Mesenchymal stem cell (in vitro differentiated cells and primary cell): Measurements from ENCODE around the gene TRAF7. TPM values are rescaled to one million over a fixed set of nuclear protein-coding genes. Genes with fewer than 3 reads are reported as not detected.
"Not testable (repeated sequence)": the region's sequence is repeated elsewhere in the genome, so short reads cannot be mapped to it uniquely, and the experiment has no call there.

Source experiments
- DNase-seq: peaks from one replicate; pipeline ENCODE4 v3.0.0-alpha.2; 2013
- H2AFZ ChIP-seq: one replicate; pipeline ENCODE4 v1.6.1; 2013; ENCODE audit warnings: low read depth, mild to moderate bottlenecking, control low read depth, inconsistent platforms, low read length, moderate library complexity
- H2AK5ac ChIP-seq: 2 replicates; pipeline ENCODE4 v1.6.1; 2013; ENCODE audit warnings: low read length, moderate library complexity, mild to moderate bottlenecking, inconsistent platforms; ENCODE audit not compliant: severe bottlenecking
- H2BK120ac ChIP-seq: one replicate; pipeline ENCODE4 v1.6.1; 2013; ENCODE audit warnings: low read depth, mild to moderate bottlenecking, inconsistent platforms, low read length, moderate library complexity
- H2BK12ac ChIP-seq, 2 experiments: one replicate each; pipeline ENCODE4 v1.6.1; 2013; ENCODE audit warnings: inconsistent platforms in 2 of 2, low read length in 2 of 2, mild to moderate bottlenecking in 2 of 2, moderate library complexity in 2 of 2, control low read depth in 1 of 2
- H2BK15ac ChIP-seq: one replicate; pipeline ENCODE4 v1.6.1; 2013; ENCODE audit warnings: mild to moderate bottlenecking, low read depth, inconsistent platforms; ENCODE audit not compliant: poor library complexity, severe bottlenecking
- H2BK5ac ChIP-seq: 2 replicates; pipeline ENCODE4 v1.6.1; 2013; ENCODE audit warnings: low read depth, mild to moderate bottlenecking, low read length, control low read depth, inconsistent platforms; ENCODE audit not compliant: poor library complexity, severe bottlenecking
- H3K14ac ChIP-seq, 2 experiments: one replicate each; pipeline ENCODE4 v1.6.1; 2013; ENCODE audit warnings: inconsistent platforms in 2 of 2, low read length in 2 of 2, control low read depth in 1 of 2, mild to moderate bottlenecking in 1 of 2, moderate library complexity in 1 of 2
- H3K18ac ChIP-seq, 2 experiments: one replicate each; pipeline ENCODE4 v1.6.1; 2013; ENCODE audit warnings: inconsistent platforms in 2 of 2, low read length in 2 of 2, control low read depth in 1 of 2, low read depth in 1 of 2, mild to moderate bottlenecking in 1 of 2
- H3K23ac ChIP-seq, 2 experiments: one replicate each; pipeline ENCODE4 v1.6.1; 2013; ENCODE audit warnings: inconsistent platforms in 2 of 2, low read length in 2 of 2, mild to moderate bottlenecking in 2 of 2, moderate library complexity in 2 of 2, control low read depth in 1 of 2
- H3K27ac ChIP-seq: 2 replicates; pipeline ENCODE4 v1.5.1; 2013; ENCODE audit warnings: mild to moderate bottlenecking, moderate library complexity, low read length, control low read depth, inconsistent platforms; ENCODE audit not compliant: poor library complexity, severe bottlenecking
- H3K27me3 ChIP-seq, 2 experiments: 2 replicates each; pipeline versions ENCODE4 v1.6.1 to v1.7.0; 2013; ENCODE audit warnings: low read length in 2 of 2, mild to moderate bottlenecking in 2 of 2, moderate library complexity in 2 of 2, control low read depth in 1 of 2, inconsistent platforms in 1 of 2; ENCODE audit not compliant: control insufficient read depth in 1 of 2, insufficient read depth in 1 of 2
- H3K36me3 ChIP-seq, 2 experiments: 2 replicates each; pipeline versions ENCODE4 v1.6.1 to v1.7.0; 2013; ENCODE audit warnings: low read length in 2 of 2, control low read depth in 1 of 2, inconsistent platforms in 1 of 2, low read depth in 1 of 2, mild to moderate bottlenecking in 1 of 2; ENCODE audit not compliant: insufficient read depth in 2 of 2, control insufficient read depth in 1 of 2
- H3K4ac ChIP-seq, 2 experiments: one replicate each; pipeline ENCODE4 v1.6.1; 2013; ENCODE audit warnings: inconsistent platforms in 2 of 2, low read length in 2 of 2, mild to moderate bottlenecking in 2 of 2, moderate library complexity in 2 of 2, control low read depth in 1 of 2, low read depth in 1 of 2
- H3K4me1 ChIP-seq: 2 replicates; pipeline ENCODE4 v1.6.1; 2013; ENCODE audit warnings: low read depth, low read length, control low read depth; ENCODE audit not compliant: control insufficient read depth, insufficient read depth
- H3K4me2 ChIP-seq: 2 replicates; pipeline ENCODE4 v1.6.1; 2013; ENCODE audit warnings: low read length, mild to moderate bottlenecking, inconsistent platforms; ENCODE audit not compliant: poor library complexity, severe bottlenecking
- H3K4me3 ChIP-seq, 2 experiments: 2 replicates each; pipeline versions ENCODE4 v1.5.1 to v1.7.0; 2013; ENCODE audit warnings: low read length in 2 of 2, mild to moderate bottlenecking in 2 of 2, control low read depth in 1 of 2, low read depth in 1 of 2; ENCODE audit not compliant: insufficient read depth in 1 of 2
- H3K79me1 ChIP-seq: replicated peaks from 2 replicates; pipeline ENCODE4 v1.6.1; 2013; ENCODE audit warnings: mild to moderate bottlenecking, control low read depth, low read length, inconsistent platforms; ENCODE audit not compliant: poor library complexity, severe bottlenecking
- H3K9ac ChIP-seq: 2 replicates; pipeline ENCODE4 v1.7.0; 2013; ENCODE audit warnings: mild to moderate bottlenecking, low read length, moderate library complexity
- H3K9me3 ChIP-seq: 2 replicates; pipeline ENCODE4 v1.7.0; 2013; ENCODE audit warnings: mild to moderate bottlenecking, low read length; ENCODE audit not compliant: control insufficient read depth
- H4K8ac ChIP-seq: one replicate; pipeline ENCODE4 v1.6.1; 2013; ENCODE audit warnings: inconsistent platforms, mild to moderate bottlenecking, low read length, moderate library complexity
- H4K91ac ChIP-seq: one replicate; pipeline ENCODE4 v1.6.1; 2013; ENCODE audit warnings: mild to moderate bottlenecking, low read length, inconsistent platforms
- WGBS: methylation state at CpG from one replicate; pipeline ENCODE4 v1.1.7; 2013; ENCODE audit warnings: mixed read lengths; 5-methylcytosine and 5-hydroxymethylcytosine counted together
- polyA plus RNA-seq, 2 experiments: library from polyadenylated mRNA; stranded (reverse); fragments of 200-250 nt; gene quantifications; one replicate each; pipeline ENCODE4 v1.2.3, GENCODE V29; 2013

Gene TRAF7
- 107 TPM for polyA plus RNA-seq (2013, experiment 1 of 2)
- 101 TPM for polyA plus RNA-seq (2013, experiment 2 of 2)

GRCh38 chr16:2155091-2155950 lies at the start of gene TRAF7:
Gene TRAF7 (plus strand): TSS chr16:2155782. CDS start chr16:2163921, 8,139 bp downstream.
- Histone ChIP-seq H3K36me3 (peaks cover 28 to 59% of the 10 kb centered on the region in 2 experiments), H3K27me3 (no peaks in the 10 kb centered on the region), H3K79me1 (no peaks in the 10 kb centered on the region), H3K4me2 (peak within 1 kb of the TSS; percentile 89), H4K8ac (peak within 1 kb of the TSS; percentile 48), H3K14ac (peak within 1 kb of the TSS in 1 of 2 experiments; percentile 95), H3K27ac (peak within 1 kb of the TSS; percentile 78), H3K18ac (peak within 1 kb of the TSS; percentile 83 to 86), H2BK120ac (peak within 1 kb of the TSS; percentile 81), H2BK5ac (no peak within 1 kb of the TSS), H2AFZ (no peak within 1 kb of the TSS), H3K9ac (peak within 1 kb of the TSS; percentile 98), H4K91ac (peak within 1 kb of the TSS; percentile 71), H3K4me1 (peaks cover 67% of the 10 kb centered on the region), H3K4me3 (peak within 1 kb of the TSS; percentile 84 to 97), H2BK12ac (peak within 1 kb of the TSS in 1 of 2 experiments; percentile 40), H3K23ac (peak within 1 kb of the TSS in 1 of 2 experiments; percentile 31), H3K4ac (peak within 1 kb of the TSS; percentile 85 to 95), H2BK15ac (no peak within 1 kb of the TSS), H2AK5ac (peak within 1 kb of the TSS; percentile 32), H3K9me3 (no peaks in the 10 kb centered on the region)
- WGBS = under 1% methylated on average over 59 of the region's 94 CpGs
- DNase-seq = peak; percentile 100

GRCh38 chr16:2106211-2106610 lies 49.4 kb upstream of the TRAF7 start:
- not testable (repeated sequence) for H2BK12ac ChIP-seq, H3K4me1 ChIP-seq, H3K9me3 ChIP-seq, H2AK5ac ChIP-seq, H2BK15ac ChIP-seq, H3K27ac ChIP-seq, H3K18ac ChIP-seq, H3K14ac ChIP-seq, H3K4me2 ChIP-seq, H2BK5ac ChIP-seq, H2AFZ ChIP-seq, H3K9ac ChIP-seq, H3K4ac ChIP-seq, DNase-seq, H3K23ac ChIP-seq, H2BK120ac ChIP-seq, H3K27me3 ChIP-seq, H3K4me3 ChIP-seq, H4K8ac ChIP-seq, H4K91ac ChIP-seq
- peaks cover 12 to 92% of the 10 kb centered on the region in 2 experiments for H3K36me3 ChIP-seq
- peaks cover 16% of the 10 kb centered on the region for H3K79me1 ChIP-seq
- 97% methylated on average over 15 of the region's 38 CpGs for WGBS

- Histone ChIP-seq H3K9ac (peak overlapping the region; percentile 63), H3K79me1 (peaks cover 16% of the 10 kb centered on the region), H3K36me3 (peaks cover 11 to 92% of the 10 kb centered on the region in 2 experiments), H3K18ac (peak overlapping the region in 1 of 2 experiments; percentile 24)
- not testable (repeated sequence) for H2BK120ac ChIP-seq, H2AFZ ChIP-seq, H3K14ac ChIP-seq, H2AK5ac ChIP-seq, H3K27me3 ChIP-seq, H3K23ac ChIP-seq, H3K4ac ChIP-seq, H2BK5ac ChIP-seq, H2BK15ac ChIP-seq, H3K9me3 ChIP-seq, H3K4me1 ChIP-seq, H3K27ac ChIP-seq, H3K4me2 ChIP-seq, H4K8ac ChIP-seq, H4K91ac ChIP-seq, H2BK12ac ChIP-seq, H3K4me3 ChIP-seq
- 84% methylated on average over 15 of the region's 17 CpGs for WGBS
- DNase-seq = peak; percentile 74
Measured at GRCh38 chr16:2107121-2107790, 48.3 kb upstream of the TRAF7 start.

GRCh38 chr16:2107791-2108125 lies 47.8 kb upstream of the TRAF7 start:
- 97% methylated on average over 12 of the region's 23 CpGs for WGBS
- H2AK5ac ChIP-seq = not testable (repeated sequence)

More at GRCh38 chr16:2107791-2108125, 47.8 kb upstream of the TRAF7 start:
- H4K91ac ChIP-seq, H3K27me3 ChIP-seq, H3K14ac ChIP-seq, H2BK5ac ChIP-seq, H3K9me3 ChIP-seq, H3K18ac ChIP-seq, H3K4ac ChIP-seq, H2AFZ ChIP-seq, DNase-seq, H3K23ac ChIP-seq, H4K8ac ChIP-seq, H2BK12ac ChIP-seq, H3K4me1 ChIP-seq, H2BK15ac ChIP-seq, H3K4me3 ChIP-seq, H2BK120ac ChIP-seq, H3K4me2 ChIP-seq, H3K27ac ChIP-seq: not testable (repeated sequence)
- H3K79me1 ChIP-seq = peaks cover 14% of the 10 kb centered on the region
- peaks cover 9 to 92% of the 10 kb centered on the region in 2 experiments for H3K36me3 ChIP-seq
- H3K9ac ChIP-seq = peak overlapping the region; percentile 63
